Activated CD8-positive, alpha-beta memory T cell treated with anti-CD3 and anti-CD28 coated beads, Interleukin-2, amount 50 U/mL, for 48 hours (primary cell): Measurements from ENCODE around the gene ADPRM.

ENCODE experiments used
- DNase-seq: peaks from one replicate; pipeline ENCODE4 v3.0.0-alpha.2; 2020

The ADPRM gene

GRCh38 chr17:10742431-10742830, 45.0 kb downstream of the ADPRM start:
- no peak for DNase-seq

GRCh38 chr17:10743316-10744009, 46.1 kb downstream of the ADPRM start:
- no peak for DNase-seq

DNA sequence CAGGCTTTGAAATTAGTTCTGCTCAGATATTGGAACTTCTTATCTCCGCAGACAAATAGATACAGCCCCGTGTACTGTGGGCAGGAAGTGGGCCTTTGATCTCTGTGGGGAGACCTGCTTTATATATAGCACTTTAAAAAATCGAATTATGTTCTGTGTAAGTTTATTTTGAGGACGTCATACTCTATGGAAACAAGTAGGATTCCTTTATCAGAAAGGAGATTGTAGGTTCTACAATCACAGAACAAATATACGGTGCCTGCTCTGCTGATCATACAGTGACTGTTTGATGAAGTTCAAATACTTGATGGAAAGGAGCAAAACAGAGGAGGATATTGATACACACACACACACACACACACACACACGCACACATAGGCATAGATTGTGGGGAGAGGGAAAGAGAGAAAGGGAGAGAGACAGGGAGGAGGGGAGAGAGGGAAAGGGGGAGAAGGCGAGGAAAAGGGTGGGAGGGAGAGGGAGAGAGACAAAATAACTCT, 47.2 kb downstream of the ADPRM start:
- DNase-seq: no peak

GRCh38 chr17:10745231-10745630, 47.8 kb downstream of the ADPRM start:
- no peak for DNase-seq

DNA sequence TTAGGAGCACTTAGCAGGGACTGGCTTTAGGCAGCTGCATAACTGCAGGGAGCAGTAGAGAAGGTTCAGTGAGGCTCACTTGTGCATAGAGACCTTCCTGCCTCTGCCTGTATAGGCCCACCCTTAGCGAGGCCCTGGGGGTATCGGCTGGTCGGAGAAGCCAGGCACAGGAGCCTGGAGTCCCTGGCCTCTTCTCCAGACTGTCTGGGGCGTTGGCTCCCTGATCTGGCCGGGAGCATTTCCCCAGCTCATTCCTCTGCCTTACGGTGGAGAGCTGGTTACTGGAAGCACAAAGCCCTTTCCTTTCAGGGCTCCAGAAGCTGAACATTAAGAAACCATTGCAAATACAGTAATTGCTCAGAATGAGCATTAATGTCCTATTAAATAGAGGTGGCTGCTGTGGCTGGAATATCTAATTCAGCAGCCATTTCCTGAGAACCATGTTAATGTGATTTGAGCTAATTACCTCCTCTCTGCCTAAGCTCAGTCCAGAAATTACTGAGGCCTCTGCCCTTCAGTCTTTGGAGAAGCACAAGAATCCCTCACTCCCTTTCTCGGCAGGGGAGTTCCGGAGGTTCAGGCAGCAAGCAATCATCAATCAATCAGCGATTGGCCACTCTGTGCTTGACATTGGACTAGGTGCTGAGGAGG, 51.3 kb downstream of the ADPRM start:
- no peak for DNase-seq

DNA sequence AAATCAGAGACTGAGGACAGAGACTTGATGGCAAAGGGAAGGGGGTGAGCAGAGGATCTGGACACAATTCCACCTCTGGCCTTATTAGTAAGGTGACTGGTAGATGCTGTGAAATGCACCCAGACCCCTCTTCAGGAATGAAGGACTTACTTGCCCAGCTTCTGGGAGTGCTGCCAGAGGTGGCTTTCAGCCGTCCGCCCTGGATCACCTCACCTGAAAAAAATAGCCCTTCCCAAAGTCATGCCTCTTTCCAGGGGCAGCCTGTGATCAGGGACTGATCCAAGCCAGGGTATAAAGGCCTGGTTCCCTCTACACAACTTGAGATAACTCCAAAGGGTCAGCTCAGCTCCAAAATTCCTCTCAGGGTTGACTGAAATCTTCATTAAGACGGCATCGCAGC, 52.8 kb downstream of the ADPRM start:
- DNase-seq: no peak

GRCh38 chr17:10751563-10751962, 54.2 kb downstream of the ADPRM start:
- no peak for DNase-seq

DNA sequence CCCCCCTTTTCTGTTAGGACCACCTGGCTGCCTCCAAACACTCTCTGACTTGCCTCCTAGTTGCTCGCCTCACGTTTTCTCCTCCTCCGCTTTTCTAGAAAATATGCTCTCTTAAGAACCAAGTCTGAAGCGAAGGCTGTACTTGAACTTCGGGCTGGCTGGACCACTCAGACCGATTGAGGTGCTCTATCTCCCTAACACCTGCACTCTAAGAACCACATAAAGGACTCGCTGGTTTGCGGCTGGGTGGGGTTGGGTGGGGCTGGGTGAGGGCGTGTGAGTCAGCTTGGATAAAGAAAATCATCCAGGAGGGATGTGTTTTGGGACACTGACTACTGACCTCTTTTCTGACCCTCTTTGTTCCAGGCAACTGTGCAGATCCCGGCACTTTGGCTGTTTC, 55.3 kb downstream of the ADPRM start:
- no peak for DNase-seq

DNA sequence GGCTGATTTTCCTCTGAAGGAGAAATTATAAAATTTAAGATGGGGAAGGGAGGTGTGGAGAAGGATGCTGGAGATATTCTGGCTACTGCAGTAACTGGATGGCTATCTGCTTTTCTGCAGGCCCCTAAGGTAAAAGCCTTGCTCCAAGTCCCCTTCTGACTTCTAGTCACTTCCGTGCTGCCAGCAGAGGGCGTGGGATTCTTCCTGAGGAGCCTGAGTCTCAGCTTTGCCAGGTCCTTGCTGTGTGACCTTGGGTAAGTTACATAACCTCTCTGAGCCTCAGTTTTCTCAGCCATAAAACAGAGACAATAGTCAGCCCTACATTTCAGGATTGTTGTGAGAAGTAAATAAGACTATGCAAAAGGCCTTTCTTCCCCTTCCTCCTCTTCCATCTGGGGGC, 56.7 kb downstream of the ADPRM start:
- no peak for DNase-seq

GRCh38 chr17:10754861-10755591, 57.6 kb downstream of the ADPRM start:
- DNase-seq: no peak

- no peak for DNase-seq
These were observed 58.3 kb downstream of the ADPRM start for GRCh38 chr17:10755592-10756127.

DNA sequence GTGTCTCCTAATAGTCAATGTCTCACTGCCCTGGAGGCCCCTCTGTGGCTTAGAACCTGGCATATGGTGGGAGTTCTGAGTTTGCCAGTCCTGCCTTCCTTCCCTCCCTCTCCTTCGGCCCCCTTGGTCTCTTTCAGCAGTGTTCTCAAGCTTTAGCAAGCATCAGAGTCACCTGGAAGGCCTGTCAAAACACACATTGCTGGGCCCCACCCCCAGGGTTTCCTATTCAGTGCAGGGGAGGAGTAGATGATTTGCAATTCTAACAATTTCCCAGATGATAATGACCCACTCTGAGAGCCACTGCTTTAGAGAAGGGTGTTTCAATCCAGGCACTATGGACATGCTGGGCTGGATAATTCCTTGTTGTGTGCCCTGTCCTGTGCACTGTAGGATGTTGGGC, 58.8 kb downstream of the ADPRM start:
- DNase-seq: no peak

- no peak for DNase-seq
These were observed 59.2 kb downstream of the ADPRM start for GRCh38 chr17:10756619-10757018.

DNA sequence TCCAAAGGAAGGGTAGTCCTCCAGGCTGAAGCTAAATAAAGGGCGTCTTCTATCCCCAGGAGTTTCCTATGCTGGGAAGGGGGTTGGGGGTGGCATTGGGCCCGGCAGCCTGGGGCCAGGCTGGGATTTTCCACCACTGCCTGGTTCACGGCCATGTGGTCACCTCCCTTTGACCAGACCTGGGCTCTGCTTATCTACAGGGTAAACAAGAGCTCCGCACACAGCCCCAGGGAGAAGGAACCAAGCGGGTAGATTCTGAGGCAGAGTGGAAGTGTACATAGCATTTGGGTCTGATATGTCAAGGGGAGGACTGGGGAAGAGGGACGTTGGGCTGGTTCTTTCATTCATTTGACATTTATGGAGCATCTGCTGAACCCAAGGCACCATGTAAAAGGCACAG, 59.7 kb downstream of the ADPRM start:
- no peak for DNase-seq

DNA sequence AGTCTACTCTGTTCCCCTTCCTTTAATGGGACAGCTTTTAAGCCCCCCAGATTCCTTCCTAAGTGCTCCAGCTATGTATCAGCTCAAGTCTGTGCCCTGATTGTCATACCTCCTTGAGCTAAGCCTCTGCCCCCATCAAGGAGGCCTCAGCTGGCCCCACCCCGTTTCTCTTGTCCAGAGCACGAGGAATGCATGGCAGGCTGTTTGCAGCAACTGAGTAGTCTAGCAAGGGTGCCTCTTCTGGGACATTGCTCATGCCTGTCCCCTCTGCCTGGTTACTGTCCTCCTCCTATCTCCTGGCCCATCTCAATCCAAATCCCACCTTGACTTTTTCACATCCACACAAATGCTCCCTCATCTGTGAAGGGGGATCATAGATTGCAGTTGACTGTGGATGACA, 60.3 kb downstream of the ADPRM start:
- DNase-seq: no peak

- DNase-seq: no peak
These were observed 60.7 kb downstream of the ADPRM start for GRCh38 chr17:10758062-10758461.
